HuH-7 (cell line): Measurements from ENCODE around the gene SDHA.
"Not testable (repeated sequence)": the region's sequence is repeated elsewhere in the genome, so short reads cannot be mapped to it uniquely, and the experiment has no call there.

Source experiments
- DNase-seq: peaks from one replicate; pipeline ENCODE4 v3.0.0; 2011; ENCODE audit warnings: low spot score

The SDHA gene

GRCh38 chr5:198516-199196, 19.5 kb upstream of the SDHA start:
- no peak for DNase-seq

GRCh38 chr5:199197-199949, 18.7 kb upstream of the SDHA start:
- no peak for DNase-seq

GRCh38 chr5:199950-200645, 18.0 kb upstream of the SDHA start:
- DNase-seq, result no peak

GRCh38 chr5:200985-201384, 17.1 kb upstream of the SDHA start:
- DNase-seq, result no peak

GRCh38 chr5:201672-202071, 16.4 kb upstream of the SDHA start:
- DNase-seq, result no peak

GRCh38 chr5:203246-203930, 14.7 kb upstream of the SDHA start:
- DNase-seq, result no peak

- DNase-seq, result no peak
Observed at GRCh38 chr5:204001-204400, 14.1 kb upstream of the SDHA start.

GRCh38 chr5:204462-204861, 13.7 kb upstream of the SDHA start:
- no peak for DNase-seq

GRCh38 chr5:204966-205670, 13.0 kb upstream of the SDHA start:
- no peak for DNase-seq

- no peak for DNase-seq
Observed at GRCh38 chr5:206406-206805, 11.7 kb upstream of the SDHA start.

- DNase-seq, result no peak
Observed at GRCh38 chr5:206927-207536, 11.1 kb upstream of the SDHA start.

GRCh38 chr5:207599-207998, 10.5 kb upstream of the SDHA start:
- DNase-seq, result no peak

- no peak for DNase-seq
Observed at GRCh38 chr5:208449-209114, 9.5 kb upstream of the SDHA start.

- no peak for DNase-seq
Observed at GRCh38 chr5:213803-214395, 4.2 kb upstream of the SDHA start.

- DNase-seq, result not testable (repeated sequence)
Observed at GRCh38 chr5:215256-215655, 2.9 kb upstream of the SDHA start.

GRCh38 chr5:216076-216475, 2.0 kb upstream of the SDHA start:
- DNase-seq, result not testable (repeated sequence)

- DNase-seq, result no peak
Observed at GRCh38 chr5:218457-219291, 554 bp downstream of the SDHA start.

GRCh38 chr5:219460-219863, 1.3 kb downstream of the SDHA start:
- no peak for DNase-seq

GRCh38 chr5:219991-220390, 1.9 kb downstream of the SDHA start:
- no peak for DNase-seq
